Measurements from ENCODE around the gene DPM1. TPM values are rescaled to one million over a fixed set of nuclear protein-coding genes. Genes with fewer than 3 reads are reported as not detected.

The DPM1 gene
- total and polyA plus RNA-seq, 2 experiments from 2014 or later, result 76.2 to 89.8 TPM

GRCh38 chr20:50993876-50994275, 35.5 kb upstream of the DPM1 start:
- H3K4me3 ChIP-seq, result no peak overlapping the region
- no peak for TF ChIP-seq CTCF (IDR thresholded peaks at IDR 0.05; ENCODE audit: low read depth, low read length)
- H3K27me3 ChIP-seq, result no peaks in the 10 kb centered on the region
- H3K9me3 ChIP-seq (ENCODE audit: low read depth), result no peaks in the 10 kb centered on the region
- H3K27ac ChIP-seq, result no peak overlapping the region
- no peaks in the 10 kb centered on the region for H3K36me3 ChIP-seq
- no peak for DNase-seq (ENCODE audit: low read depth in 1 of 2, low spot score in 1 of 2)
- no peaks in the 10 kb centered on the region for H3K4me1 ChIP-seq (ENCODE audit: low read depth)

GRCh38 chr20:50992733-50993457, 34.6 kb upstream of the DPM1 start:
- peak; percentile 75 for TF ChIP-seq CTCF (IDR thresholded peaks at IDR 0.05; ENCODE audit: low read depth, low read length)
- no peaks in the 10 kb centered on the region for H3K4me1 ChIP-seq (ENCODE audit: low read depth)
- DNase-seq (ENCODE audit: low read depth in 1 of 2, low spot score in 1 of 2), result peak; percentile 77 to 83
- no peak overlapping the region for H3K27ac ChIP-seq
- no peak overlapping the region for H3K4me3 ChIP-seq
- no peaks in the 10 kb centered on the region for H3K27me3 ChIP-seq
- H3K36me3 ChIP-seq, result no peaks in the 10 kb centered on the region
- H3K9me3 ChIP-seq (ENCODE audit: low read depth), result no peaks in the 10 kb centered on the region

GRCh38 chr20:50992336-50992732, 34.0 kb upstream of the DPM1 start:
- Histone ChIP-seq H3K9me3 (ENCODE audit: low read depth) (no peaks in the 10 kb centered on the region), H3K4me1 (ENCODE audit: low read depth) (no peaks in the 10 kb centered on the region), H3K36me3 (no peaks in the 10 kb centered on the region), H3K27me3 (no peaks in the 10 kb centered on the region), H3K4me3 (no peak overlapping the region), H3K27ac (no peak overlapping the region)
- TF ChIP-seq CTCF (IDR thresholded peaks at IDR 0.05; ENCODE audit: low read depth, low read length), result no peak
- DNase-seq (ENCODE audit: low read depth in 1 of 2, low spot score in 1 of 2), result no peak

- Histone ChIP-seq H3K4me3 (no peak overlapping the region), H3K36me3 (no peaks in the 10 kb centered on the region), H3K27me3 (no peaks in the 10 kb centered on the region), H3K4me1 (ENCODE audit: low read depth) (no peaks in the 10 kb centered on the region), H3K27ac (no peak overlapping the region), H3K9me3 (ENCODE audit: low read depth) (no peaks in the 10 kb centered on the region)
- no peak for DNase-seq (ENCODE audit: low read depth in 1 of 2, low spot score in 1 of 2)
- no peak for TF ChIP-seq CTCF (IDR thresholded peaks at IDR 0.05; ENCODE audit: low read depth, low read length)
These were observed 32.7 kb upstream of the DPM1 start for GRCh38 chr20:50991076-50991475.

- H3K27me3 ChIP-seq, result no peaks in the 10 kb centered on the region
- no peaks in the 10 kb centered on the region for H3K4me1 ChIP-seq (ENCODE audit: low read depth)
- H3K36me3 ChIP-seq, result no peaks in the 10 kb centered on the region
- no peak overlapping the region for H3K4me3 ChIP-seq
- H3K9me3 ChIP-seq (ENCODE audit: low read depth), result no peaks in the 10 kb centered on the region
- TF ChIP-seq CTCF (IDR thresholded peaks at IDR 0.05; ENCODE audit: low read depth, low read length), result peak; percentile 84
- peak; percentile 88 to 94 for DNase-seq (ENCODE audit: low read depth in 1 of 2, low spot score in 1 of 2)
- no peak overlapping the region for H3K27ac ChIP-seq
These were observed 29.3 kb upstream of the DPM1 start for GRCh38 chr20:50987493-50988210.

Measured in cardiac muscle cell (in vitro differentiated cells and primary cell).